CD4-positive, alpha-beta T cell treated with Interferon gamma for 1 hour (primary cell): Measurements from ENCODE around the gene F13A1.
"Not testable (repeated sequence)": the region's sequence is repeated elsewhere in the genome, so short reads cannot be mapped to it uniquely, and the experiment has no call there.

Experiments used
- DNase-seq: peaks from one replicate; pipeline ENCODE4 v3.0.0-alpha.2; 2020

Gene F13A1

GRCh38 chr6:6317825-6318733 lies 2.4 kb downstream of the F13A1 start:
- no peak for DNase-seq

DNA sequence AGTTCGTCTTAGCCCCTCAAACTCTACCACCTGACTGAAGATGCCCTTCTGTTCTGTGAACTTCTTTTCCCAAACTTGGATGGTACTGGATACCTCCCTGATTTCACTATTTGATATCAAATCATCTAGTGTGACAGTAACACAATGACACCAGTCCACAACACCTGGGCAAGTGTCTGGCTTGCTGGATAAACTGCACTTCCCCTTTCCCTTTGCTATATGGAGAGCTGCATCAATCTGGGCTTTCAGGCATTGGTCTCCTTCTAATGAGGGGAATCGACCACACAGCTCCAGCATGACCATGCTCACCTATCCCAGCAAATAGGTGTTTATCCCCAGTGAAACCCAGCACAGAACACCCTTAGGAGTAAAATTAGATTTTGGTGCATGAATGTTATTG lies 3.1 kb downstream of the F13A1 start:
- DNase-seq: no peak

GRCh38 chr6:6315660-6316059 lies 4.8 kb downstream of the F13A1 start:
- no peak for DNase-seq

DNA sequence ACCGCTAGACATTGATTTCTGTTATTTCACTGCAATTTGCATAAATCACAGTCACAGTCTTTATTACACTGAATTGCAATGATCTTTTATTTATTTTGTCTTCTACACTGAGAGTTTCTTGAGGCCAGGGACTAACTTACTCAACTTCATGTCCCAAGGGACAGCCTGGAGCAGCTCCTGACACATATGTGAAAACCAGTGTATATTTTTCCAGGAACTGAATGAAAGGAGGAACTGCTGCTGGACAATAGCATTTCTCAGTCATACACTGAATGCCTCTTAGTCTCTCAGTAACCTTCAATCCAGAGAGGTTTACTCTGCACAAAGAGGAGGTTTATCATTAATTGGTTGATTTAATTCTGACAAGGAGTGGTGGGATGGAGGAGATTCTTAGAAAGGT lies 5.9 kb downstream of the F13A1 start:
- DNase-seq: no peak

- DNase-seq: no peak
Observed at GRCh38 chr6:6312901-6313441, 7.5 kb downstream of the F13A1 start.

DNA sequence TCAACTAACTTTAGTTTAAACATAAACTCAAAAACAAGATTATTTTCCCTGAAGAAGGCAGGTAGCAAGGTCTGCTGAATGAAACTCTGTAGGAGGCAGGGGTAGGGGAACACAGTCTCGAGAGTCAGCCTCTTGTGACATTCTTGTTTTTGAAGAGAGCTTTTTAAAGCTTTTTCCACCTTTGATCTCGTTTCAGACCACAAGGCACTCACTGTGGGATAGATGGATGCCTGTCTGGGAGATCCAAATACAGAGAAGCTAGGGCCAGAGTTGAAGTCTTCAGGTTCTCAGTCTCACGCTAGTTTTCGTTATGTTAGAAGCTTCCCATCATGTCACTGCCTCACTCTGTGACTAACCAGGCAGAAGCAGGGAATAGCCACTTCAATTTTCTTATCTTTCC lies 14.9 kb downstream of the F13A1 start:
- no peak for DNase-seq

DNA sequence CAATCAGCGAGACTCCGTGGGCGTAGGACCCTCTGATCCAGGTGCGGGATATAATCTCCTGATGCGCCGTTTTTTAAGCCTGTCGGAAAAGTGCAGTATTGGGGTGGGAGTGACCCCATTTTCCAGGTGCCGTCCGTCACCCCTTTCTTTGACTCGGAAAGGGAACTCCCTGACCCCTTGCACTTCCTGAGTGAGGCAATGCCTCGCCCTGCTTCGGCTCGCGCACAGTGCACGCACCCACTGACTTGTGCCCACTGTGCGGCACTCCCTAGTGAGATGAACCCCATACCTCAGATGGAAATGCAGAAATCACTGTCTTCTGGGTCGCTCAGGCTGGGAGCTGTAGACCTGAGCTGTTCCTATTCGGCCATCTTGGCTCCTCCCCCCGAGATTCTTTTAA lies 20.1 kb downstream of the F13A1 start:
- not testable (repeated sequence) for DNase-seq

- no peak for DNase-seq
Observed at GRCh38 chr6:6293317-6293716, 27.1 kb downstream of the F13A1 start.

DNA sequence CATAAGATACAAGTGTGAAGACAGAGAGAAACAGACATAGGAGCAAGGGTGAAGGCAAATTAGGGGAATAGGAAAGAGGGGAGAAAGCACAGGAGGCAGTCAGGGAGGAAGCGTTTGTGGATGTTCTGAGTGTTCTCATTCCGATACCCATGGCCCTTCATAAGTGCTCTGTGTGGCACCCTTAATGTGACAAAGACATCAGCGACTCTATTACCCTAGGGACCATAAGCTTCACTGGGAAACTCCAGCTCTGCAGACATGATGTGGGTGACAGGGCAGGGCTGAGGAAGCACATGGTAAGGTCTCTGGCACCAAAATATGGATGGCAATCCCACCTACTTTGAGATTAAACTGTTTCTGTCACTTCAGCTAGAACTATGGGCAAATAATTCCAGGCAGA lies 33.0 kb downstream of the F13A1 start:
- DNase-seq: no peak

DNA sequence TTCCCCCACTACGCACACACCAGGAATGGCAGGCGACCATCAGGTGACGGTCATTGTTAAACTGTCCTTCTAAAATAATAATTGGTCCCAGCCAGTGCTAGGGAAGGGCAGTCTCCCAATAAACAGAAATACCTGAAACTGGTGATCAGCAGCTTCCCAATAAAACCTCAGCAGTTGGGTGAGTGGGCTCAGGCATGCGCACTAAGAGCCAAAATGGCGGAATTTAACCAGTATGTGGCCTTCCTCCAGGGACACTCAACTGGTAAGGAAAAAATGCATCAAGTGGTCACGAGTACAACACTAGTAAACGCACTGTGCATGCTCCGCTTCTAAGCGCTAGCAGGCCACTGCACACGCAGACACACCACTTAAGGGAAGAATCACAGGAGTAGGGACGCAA lies 34.8 kb downstream of the F13A1 start:
- DNase-seq: no peak

- no peak for DNase-seq
Observed at GRCh38 chr6:6284221-6284966, 36.1 kb downstream of the F13A1 start.

DNA sequence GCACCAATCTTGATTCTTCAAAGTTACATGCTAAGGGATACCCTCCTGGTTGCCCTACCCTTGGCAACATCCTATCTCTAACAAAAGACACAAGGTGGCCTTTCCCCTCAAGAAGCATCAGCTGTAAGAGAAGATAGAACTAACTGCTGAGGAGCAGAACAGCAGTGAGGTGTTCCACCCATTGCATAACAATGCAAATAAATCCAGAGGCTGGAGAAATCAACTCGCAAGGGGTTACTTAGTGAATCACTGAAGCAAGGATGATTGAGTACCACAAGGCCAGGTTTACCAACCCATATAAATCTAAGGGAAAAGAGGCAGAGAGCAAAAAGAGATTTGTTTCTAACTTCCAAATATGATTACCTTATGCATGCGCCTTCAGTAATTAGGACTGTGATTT lies 36.7 kb downstream of the F13A1 start:
- no peak for DNase-seq

DNA sequence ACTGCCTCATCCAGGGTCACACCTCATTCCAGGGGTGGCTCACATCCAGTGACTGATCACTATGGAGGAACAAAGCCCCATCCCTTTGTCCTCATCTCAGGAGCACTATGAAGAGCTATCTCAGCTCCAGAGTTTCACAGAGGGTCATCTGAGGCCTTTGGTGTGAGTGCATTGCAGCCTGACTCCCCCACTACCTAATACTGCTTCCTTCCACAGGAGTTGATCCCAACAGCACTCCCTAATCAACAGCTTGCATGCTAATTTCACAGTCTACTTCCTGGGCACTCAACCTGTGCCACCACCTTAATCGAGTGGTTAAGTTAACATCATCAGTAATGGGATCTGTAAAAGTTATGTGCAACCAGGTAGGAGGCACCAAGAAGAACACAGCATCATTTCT lies 37.7 kb downstream of the F13A1 start:
- no peak for DNase-seq

DNA sequence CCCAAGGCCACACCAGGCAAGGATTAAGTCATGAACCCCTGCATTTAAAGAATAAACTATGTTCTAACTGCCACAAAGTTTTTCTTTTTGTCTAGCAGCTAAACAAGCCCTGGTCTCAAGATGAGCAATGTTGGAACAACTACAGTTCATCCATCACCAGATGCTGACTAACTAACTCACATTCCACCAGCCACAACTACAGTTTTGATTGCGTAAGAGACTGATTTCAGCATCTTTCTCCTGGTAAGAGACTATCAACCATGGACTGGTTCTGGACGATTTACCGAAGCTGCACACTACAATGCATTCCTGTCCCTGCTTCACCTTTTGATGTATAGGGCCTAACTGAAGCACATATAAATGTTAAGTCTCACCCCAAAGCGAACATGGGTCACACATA lies 43.0 kb downstream of the F13A1 start:
- DNase-seq: no peak

DNA sequence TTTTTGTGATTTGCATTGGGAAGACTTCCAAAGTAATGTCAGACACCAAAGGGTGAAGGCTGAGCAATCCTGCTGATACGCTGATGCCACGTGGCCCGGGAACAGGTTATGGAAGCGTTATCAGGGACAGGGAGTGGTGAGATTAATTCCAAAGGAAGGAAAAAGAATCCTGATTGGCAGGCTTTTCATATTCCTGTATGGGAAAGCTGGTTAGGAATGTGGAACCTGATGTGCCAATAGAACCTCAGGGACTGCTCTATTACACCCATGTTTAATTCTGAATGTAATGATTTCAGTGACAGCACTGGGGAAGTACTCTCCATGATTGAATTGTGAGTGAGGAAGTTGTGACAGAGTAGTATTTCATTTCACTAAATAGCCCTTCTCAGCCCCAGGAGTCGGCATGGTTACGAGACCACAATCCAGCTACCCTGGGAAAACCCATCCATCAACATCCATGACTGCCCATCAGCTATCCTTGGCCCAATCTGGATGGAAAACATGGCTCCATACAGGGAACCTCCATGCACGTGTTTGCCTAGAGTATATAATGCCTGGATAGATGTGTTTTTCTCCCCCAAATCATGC lies 49.4 kb downstream of the F13A1 start:
- no peak for DNase-seq

- DNase-seq: no peak
Observed at GRCh38 chr6:6260196-6260722, 60.2 kb downstream of the F13A1 start.

GRCh38 chr6:6256886-6257285 lies 63.6 kb downstream of the F13A1 start:
- no peak for DNase-seq

DNA sequence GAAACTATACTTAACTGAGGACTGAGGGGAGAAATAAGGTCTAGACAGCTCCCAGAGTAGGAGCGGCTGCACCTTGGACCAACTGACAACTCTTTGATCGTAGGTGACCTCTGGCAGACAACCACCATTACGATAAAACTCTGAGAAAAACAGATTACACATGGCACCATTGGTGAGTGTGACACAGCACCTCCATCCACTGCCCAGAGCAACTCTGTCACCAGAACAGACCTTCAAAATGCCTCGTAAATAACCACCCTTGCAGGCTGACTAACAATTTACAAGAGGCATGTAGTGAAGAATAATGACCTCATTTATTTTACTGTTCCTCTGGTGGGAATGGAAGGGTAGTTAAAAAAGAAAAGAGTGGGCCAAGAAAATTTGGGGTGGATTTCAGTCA lies 64.2 kb downstream of the F13A1 start:
- DNase-seq: no peak

DNA sequence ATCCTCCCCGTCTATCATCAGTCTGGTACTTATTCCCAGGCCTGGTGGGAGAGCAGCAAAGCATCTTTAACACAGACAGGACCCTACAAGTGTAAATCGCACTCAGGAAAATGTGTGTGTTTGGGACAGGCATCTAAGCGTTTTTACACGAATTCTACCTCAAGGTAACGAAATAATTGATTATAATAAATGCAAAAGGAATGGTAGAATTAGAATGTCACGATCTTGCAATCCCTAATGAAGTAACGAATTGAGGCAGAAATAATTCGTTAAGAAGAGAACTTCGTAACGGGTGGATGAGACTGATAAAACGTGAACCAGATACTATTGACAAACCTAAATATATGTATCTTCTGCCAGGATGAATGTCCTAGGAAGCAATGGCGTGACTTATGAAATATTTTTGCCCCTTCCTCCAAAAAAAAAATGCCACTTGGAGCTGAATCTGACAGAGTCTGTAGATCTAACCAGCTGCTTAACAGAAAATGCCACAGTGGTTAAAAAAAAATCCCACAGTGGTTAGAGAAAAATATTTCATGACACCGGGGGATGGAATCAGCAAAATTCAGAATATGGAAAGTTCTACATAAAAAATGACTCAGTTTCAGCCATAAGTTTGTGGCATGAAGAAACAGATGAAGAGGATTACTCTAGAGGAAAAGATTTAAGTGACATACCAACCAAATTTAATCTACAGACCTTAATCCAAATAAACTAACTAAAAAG lies 68.7 kb downstream of the F13A1 start:
- no peak for DNase-seq

- DNase-seq: no peak
Observed at GRCh38 chr6:6248651-6249050, 71.8 kb downstream of the F13A1 start.

GRCh38 chr6:6246544-6246943 lies 73.9 kb downstream of the F13A1 start:
- DNase-seq: no peak

DNA sequence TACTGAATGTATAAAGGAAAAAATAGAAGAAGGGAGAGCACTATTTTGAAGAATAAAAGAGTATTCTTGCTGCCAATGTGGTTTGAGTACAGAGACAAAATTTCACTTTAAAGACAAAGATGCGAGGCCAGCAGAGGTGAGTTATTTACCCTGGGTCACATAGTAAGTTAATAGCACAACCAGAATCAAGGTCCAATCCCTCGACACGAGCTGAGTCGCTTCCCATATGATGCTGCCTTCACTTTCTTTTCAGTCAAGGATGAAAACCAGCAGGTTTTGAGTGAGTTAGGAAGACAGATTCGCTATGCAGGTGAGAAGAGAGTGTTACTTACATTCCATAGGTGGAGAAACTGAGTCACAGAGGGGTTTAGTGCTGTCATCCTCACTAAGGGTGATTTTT lies 75.8 kb downstream of the F13A1 start:
- no peak for DNase-seq

DNA sequence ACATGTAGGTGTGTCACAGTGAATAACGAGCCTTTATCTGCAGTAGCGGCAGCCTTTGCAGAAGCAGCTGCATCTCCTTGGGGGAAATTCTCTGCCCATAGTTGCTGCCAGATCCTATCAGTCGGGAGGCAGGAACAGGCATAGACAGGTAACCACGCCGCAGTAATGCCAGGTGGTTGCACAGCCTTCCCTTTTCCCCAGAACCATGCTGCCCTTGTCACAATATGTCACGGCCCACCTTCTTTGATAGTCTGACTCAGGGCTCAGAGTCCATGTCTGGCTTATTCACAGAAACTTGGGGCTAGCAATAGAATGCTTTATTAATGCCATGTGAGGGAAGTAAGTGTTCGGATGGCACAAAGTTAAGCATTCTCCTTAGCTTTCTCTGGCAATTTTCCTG lies 76.6 kb downstream of the F13A1 start:
- no peak for DNase-seq
